KMS-11 (cell line): ENCODE measurements around the gene KAZN.

Experiments
- H2AFZ ChIP-seq: fragments of 200-600 bp; sonication (generic); 2 replicates; pipeline ENCODE4 v1.6.1; 2016; ENCODE audit warnings: antibody characterized with exemption, mixed run types, low read depth
- H3K27ac ChIP-seq: fragments of 200-600 bp; sonication (generic); 2 replicates; pipeline ENCODE4 v1.6.1; 2016; ENCODE audit warnings: mild to moderate bottlenecking, mixed run types
- H3K27me3 ChIP-seq: fragments of 200-600 bp; sonication (generic); 2 replicates; pipeline ENCODE4 v1.6.1; 2017; ENCODE audit warnings: mild to moderate bottlenecking, low read depth, mixed run types, moderate library complexity; ENCODE audit not compliant: insufficient read depth
- H3K36me3 ChIP-seq: fragments of 200-600 bp; sonication (generic); 2 replicates; pipeline ENCODE4 v1.6.1; 2017; ENCODE audit warnings: mild to moderate bottlenecking, mixed run types; ENCODE audit not compliant: insufficient read depth
- H3K4me1 ChIP-seq: fragments of 200-600 bp; sonication (generic); 2 replicates; pipeline ENCODE4 v1.6.1; 2016; ENCODE audit warnings: mild to moderate bottlenecking, low read depth, mixed run types; ENCODE audit not compliant: poor library complexity, severe bottlenecking
- H3K4me2 ChIP-seq: fragments of 200-600 bp; sonication (generic); 2 replicates; pipeline ENCODE4 v1.7.0; 2016; ENCODE audit warnings: mild to moderate bottlenecking, mixed run types
- H3K4me3 ChIP-seq: fragments of 200-600 bp; sonication (generic); IDR thresholded peaks from 2 replicates; pipeline ENCODE4 v1.6.1; 2017; ENCODE audit warnings: low read depth, low read length, mixed read lengths; ENCODE audit not compliant: insufficient read depth
- H3K79me2 ChIP-seq: fragments of 200-600 bp; sonication (generic); 2 replicates; pipeline ENCODE4 v1.6.1; 2016; ENCODE audit warnings: low read depth, mixed run types; ENCODE audit not compliant: insufficient read depth
- H3K9ac ChIP-seq: fragments of 200-600 bp; sonication (generic); 2 replicates; pipeline ENCODE4 v1.6.1; 2016; ENCODE audit warnings: mild to moderate bottlenecking, mixed run types
- H4K20me1 ChIP-seq: fragments of 200-600 bp; sonication (generic); 2 replicates; pipeline ENCODE4 v1.6.1; 2016; ENCODE audit warnings: mild to moderate bottlenecking, mixed run types; ENCODE audit not compliant: insufficient read depth
- TF ChIP-seq, protein P1 (sequence below): fragments of 200-600 bp; sonication (generic); conservative IDR thresholded peaks from 2 replicates; pipeline ENCODE4 v1.6.1; 2017; ENCODE audit warnings: low read depth, mild to moderate bottlenecking, antibody characterized with exemption, low read length, moderate library complexity, mixed read lengths

The KAZN gene

DNA sequence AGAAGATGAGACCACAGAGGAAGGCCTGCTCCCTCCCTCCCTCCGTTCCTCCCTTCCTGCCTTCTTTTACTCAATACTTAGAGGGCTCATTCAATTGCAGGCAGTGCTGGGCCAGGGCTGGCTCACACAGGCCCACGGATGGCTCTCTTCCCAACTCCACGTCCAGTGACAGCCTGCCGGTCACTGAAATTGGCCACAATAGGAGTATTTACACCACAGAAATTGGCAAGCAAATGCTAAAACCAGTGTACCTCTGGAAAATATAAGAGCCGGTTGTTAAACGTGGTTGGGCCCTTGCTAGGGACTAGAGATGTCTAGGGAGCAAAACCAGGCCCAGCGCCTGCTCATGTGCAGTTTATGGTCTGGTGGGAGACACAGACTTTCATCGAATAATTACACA lies 482.6 kb downstream of the KAZN start:
- TF ChIP-seq, protein P1, sequence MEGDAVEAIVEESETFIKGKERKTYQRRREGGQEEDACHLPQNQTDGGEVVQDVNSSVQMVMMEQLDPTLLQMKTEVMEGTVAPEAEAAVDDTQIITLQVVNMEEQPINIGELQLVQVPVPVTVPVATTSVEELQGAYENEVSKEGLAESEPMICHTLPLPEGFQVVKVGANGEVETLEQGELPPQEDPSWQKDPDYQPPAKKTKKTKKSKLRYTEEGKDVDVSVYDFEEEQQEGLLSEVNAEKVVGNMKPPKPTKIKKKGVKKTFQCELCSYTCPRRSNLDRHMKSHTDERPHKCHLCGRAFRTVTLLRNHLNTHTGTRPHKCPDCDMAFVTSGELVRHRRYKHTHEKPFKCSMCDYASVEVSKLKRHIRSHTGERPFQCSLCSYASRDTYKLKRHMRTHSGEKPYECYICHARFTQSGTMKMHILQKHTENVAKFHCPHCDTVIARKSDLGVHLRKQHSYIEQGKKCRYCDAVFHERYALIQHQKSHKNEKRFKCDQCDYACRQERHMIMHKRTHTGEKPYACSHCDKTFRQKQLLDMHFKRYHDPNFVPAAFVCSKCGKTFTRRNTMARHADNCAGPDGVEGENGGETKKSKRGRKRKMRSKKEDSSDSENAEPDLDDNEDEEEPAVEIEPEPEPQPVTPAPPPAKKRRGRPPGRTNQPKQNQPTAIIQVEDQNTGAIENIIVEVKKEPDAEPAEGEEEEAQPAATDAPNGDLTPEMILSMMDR: no peak
- Histone ChIP-seq H3K27me3 (peaks cover 9% of the 10 kb centered on the region), H3K79me2 (no peaks in the 10 kb centered on the region)

DNA sequence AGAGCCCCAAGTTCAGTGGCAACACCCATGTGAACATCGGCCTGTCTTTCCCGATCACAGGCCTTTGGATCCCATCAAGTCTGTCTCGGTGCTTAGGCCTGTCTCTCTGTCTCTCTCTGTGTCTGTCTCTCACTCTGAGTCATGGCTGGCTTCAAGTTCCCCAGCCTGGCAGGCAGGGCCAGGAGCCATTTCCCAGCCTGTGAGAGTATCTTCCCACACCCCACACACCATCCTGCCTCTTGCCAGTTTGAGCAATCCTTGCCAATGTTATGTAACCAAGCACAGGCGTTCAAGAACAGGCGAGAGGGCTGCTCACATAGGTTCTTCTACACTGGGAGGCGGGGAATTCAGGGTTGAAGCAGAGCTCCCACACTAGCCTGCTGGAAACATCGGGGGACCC lies 485.1 kb downstream of the KAZN start:
- TF ChIP-seq, protein P1: no peak
- no peak overlapping the region for H2AFZ ChIP-seq
- no peak overlapping the region for H3K4me2 ChIP-seq
- H3K27me3 ChIP-seq: peaks cover 17% of the 10 kb centered on the region
- no peaks in the 10 kb centered on the region for H3K79me2 ChIP-seq
- no peak overlapping the region for H3K9ac ChIP-seq
- H3K4me1 ChIP-seq: no peaks in the 10 kb centered on the region
- no peaks in the 10 kb centered on the region for H3K36me3 ChIP-seq
- no peaks in the 10 kb centered on the region for H4K20me1 ChIP-seq
- H3K27ac ChIP-seq: no peak overlapping the region
- no peak overlapping the region for H3K4me3 ChIP-seq

More for the DNA sequence above, 482.6 kb downstream of the KAZN start:
- H3K4me1 ChIP-seq: no peaks in the 10 kb centered on the region
- no peak overlapping the region for H3K27ac ChIP-seq
- H3K9ac ChIP-seq: no peak overlapping the region
- H3K4me2 ChIP-seq: no peak overlapping the region
- no peaks in the 10 kb centered on the region for H3K36me3 ChIP-seq
- H3K4me3 ChIP-seq: no peak overlapping the region
- H2AFZ ChIP-seq: no peak overlapping the region
- no peaks in the 10 kb centered on the region for H4K20me1 ChIP-seq

DNA sequence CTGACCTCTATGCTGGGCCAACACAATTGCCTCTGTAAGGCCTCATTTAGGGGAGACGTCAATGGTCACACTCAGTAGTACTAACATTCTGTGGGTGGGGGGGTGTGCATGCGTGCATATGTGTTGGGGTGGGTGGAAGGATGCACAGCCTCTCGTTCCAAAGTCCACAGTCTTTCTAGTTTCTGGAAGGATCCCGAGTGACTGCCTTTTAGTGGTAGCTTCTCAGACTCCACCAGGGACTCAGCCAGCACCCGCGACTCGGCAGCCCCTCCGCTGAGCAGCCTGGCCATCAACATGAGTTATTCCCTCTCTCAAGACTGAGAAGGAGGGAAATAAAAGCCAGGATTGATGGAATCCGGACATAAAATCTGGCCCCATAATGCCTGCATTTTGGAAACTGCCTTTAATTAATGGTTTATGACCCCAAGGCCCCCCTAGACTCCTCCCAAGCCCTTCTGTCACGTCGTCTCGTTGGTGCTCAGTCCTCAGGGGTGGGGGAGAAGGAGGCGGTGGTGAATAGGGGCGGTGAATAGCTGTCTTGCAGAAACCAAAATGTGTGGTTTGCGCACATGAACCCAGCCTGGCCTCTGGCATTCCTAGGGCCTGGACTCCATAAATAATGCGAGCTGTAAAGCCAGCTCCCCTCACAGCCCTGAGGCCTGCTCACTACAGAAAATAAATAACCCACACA lies 489.9 kb downstream of the KAZN start:
- H2AFZ ChIP-seq: no peak overlapping the region
- no peaks in the 10 kb centered on the region for H3K4me1 ChIP-seq
- TF ChIP-seq, protein P1: no peak
- no peak overlapping the region for H3K4me3 ChIP-seq
- H3K9ac ChIP-seq: no peak overlapping the region
- H4K20me1 ChIP-seq: no peaks in the 10 kb centered on the region
- H3K27ac ChIP-seq: no peak overlapping the region
- no peak overlapping the region for H3K4me2 ChIP-seq
- peaks cover 11% of the 10 kb centered on the region; the same call in 1 of the 2 replicates for H3K27me3 ChIP-seq
- H3K79me2 ChIP-seq: no peaks in the 10 kb centered on the region
- no peaks in the 10 kb centered on the region for H3K36me3 ChIP-seq

DNA sequence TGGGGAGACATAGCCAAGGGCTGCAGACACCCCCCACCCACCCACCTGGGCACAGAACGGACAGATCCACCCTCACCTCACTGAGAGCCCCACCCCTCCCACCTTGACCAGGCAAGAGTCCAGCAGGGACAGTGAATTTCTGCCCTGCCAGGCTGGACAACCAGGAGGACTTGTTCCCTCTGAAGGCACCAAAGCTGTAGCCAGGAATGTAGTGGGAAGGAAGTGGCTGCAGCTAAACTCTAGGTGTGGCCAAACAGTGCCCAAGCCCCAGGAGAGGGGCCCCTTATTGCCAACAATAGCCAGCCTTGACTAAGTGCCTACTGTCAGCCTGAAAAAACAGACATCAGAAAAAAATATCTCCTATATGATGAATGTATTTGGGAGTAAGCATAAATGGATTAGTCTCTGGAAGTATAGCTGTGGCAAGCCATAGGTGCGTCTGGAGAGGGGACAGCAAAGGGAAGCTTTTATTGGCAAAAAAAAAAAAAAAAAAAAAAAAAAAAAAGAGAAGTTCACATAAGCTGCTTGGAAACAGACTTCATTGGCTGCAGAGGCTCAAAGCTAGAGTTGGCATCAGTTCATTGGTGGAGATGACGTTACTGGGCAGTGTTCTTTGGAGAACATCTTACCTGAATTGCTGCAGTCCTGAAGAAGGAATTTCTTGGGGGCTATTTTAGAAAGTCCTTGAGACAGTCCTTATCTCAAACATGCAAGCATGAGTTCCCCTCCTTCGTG lies 490.9 kb downstream of the KAZN start:
- TF ChIP-seq, protein P1: no peak
- Histone ChIP-seq H3K79me2 (no peaks in the 10 kb centered on the region), H3K27ac (no peak overlapping the region), H4K20me1 (no peaks in the 10 kb centered on the region), H3K4me2 (no peak overlapping the region), H3K4me3 (no peak overlapping the region), H2AFZ (no peak overlapping the region), H3K27me3 (peaks cover 10% of the 10 kb centered on the region; the same call in 1 of the 2 replicates), H3K36me3 (no peaks in the 10 kb centered on the region), H3K4me1 (no peaks in the 10 kb centered on the region), H3K9ac (no peak overlapping the region)
